Loucy (cell line): ENCODE data around the gene KRTAP12-4.

ENCODE experiments used
- H2AFZ ChIP-seq: fragments of 200-600 bp; sonication (generic); 2 replicates; pipeline ENCODE4 v1.6.0; 2016; ENCODE audit warnings: antibody characterized with exemption, mild to moderate bottlenecking, low read length, moderate library complexity
- H3F3A ChIP-seq: fragments of 200-600 bp; 2 replicates; pipeline ENCODE4 v1.6.0; 2016; ENCODE audit warnings: antibody characterized with exemption, low read depth, mild to moderate bottlenecking
- H3K27me3 ChIP-seq: fragments of 200-600 bp; sonication (generic); 2 replicates; pipeline ENCODE4 v1.6.1; 2014; ENCODE audit warnings: low read length, mild to moderate bottlenecking; ENCODE audit not compliant: insufficient read depth, poor library complexity, severe bottlenecking
- H3K36me3 ChIP-seq: fragments of 200-600 bp; sonication (generic); 2 replicates; pipeline ENCODE4 v1.6.1; 2016; ENCODE audit warnings: low read length; ENCODE audit not compliant: insufficient read depth
- H3K4me1 ChIP-seq: fragments of 200-600 bp; sonication (generic); 2 replicates; pipeline ENCODE4 v1.5.1; 2014; ENCODE audit warnings: low read length, mild to moderate bottlenecking; ENCODE audit not compliant: insufficient read depth, poor library complexity, severe bottlenecking
- H3K4me2 ChIP-seq: fragments of 200-600 bp; sonication (generic); 2 replicates; pipeline ENCODE4 v1.6.0; 2014; ENCODE audit warnings: antibody characterized with exemption, low read length, low read depth, mild to moderate bottlenecking; ENCODE audit not compliant: poor library complexity, severe bottlenecking
- H3K4me3 ChIP-seq: fragments of 200-600 bp; sonication (generic); 2 replicates; pipeline ENCODE4 v1.5.1; 2014; ENCODE audit warnings: low read length, mild to moderate bottlenecking, mixed read lengths; ENCODE audit not compliant: poor library complexity, severe bottlenecking
- H3K79me2 ChIP-seq: fragments of 200-600 bp; sonication (generic); 2 replicates; pipeline ENCODE4 v1.6.1; 2014; ENCODE audit warnings: low read length; ENCODE audit not compliant: insufficient read depth
- H3K9ac ChIP-seq: fragments of 200-600 bp; sonication (generic); 2 replicates; pipeline ENCODE4 v1.6.0; 2014; ENCODE audit warnings: mild to moderate bottlenecking, low read depth, low read length, moderate library complexity; ENCODE audit not compliant: poor library complexity, severe bottlenecking
- H3K9me2 ChIP-seq: fragments of 200-600 bp; sonication (generic); replicated peaks from 2 replicates; pipeline ENCODE4 v1.6.1; 2016; ENCODE audit warnings: low read depth, low read length, mixed read lengths
- H3K9me3 ChIP-seq: fragments of 200-600 bp; sonication (generic); 2 replicates; pipeline ENCODE4 v1.6.1; 2014; ENCODE audit warnings: mild to moderate bottlenecking, antibody characterized with exemption, low read length, low read depth; ENCODE audit not compliant: insufficient read depth
- H4K20me1 ChIP-seq: fragments of 200-600 bp; sonication (generic); 2 replicates; pipeline ENCODE4 v1.6.0; 2014; ENCODE audit warnings: antibody characterized with exemption, low read length, mild to moderate bottlenecking; ENCODE audit not compliant: insufficient read depth, poor library complexity, severe bottlenecking
- EZH2phosphoT487 ChIP-seq: fragments of 200-600 bp; IDR thresholded peaks from 2 replicates; pipeline ENCODE4 v1.6.1; 2018; ENCODE audit warnings: antibody characterized with exemption, mild to moderate bottlenecking, moderate library complexity, borderline replicate concordance
- TF ChIP-seq, protein P1 (sequence below): fragments of 200-600 bp; sonication (generic); conservative IDR thresholded peaks from 2 replicates; pipeline ENCODE4 v1.5.1; 2014; ENCODE audit warnings: mild to moderate bottlenecking, antibody characterized with exemption, low read length

KRTAP12-4 gene

GRCh38 chr21:44671911-44672310 lies 17.5 kb upstream of the KRTAP12-4 start:
- Histone ChIP-seq H3K27me3 (no peaks in the 10 kb centered on the region), H4K20me1 (no peaks in the 10 kb centered on the region), H3K4me1 (no peaks in the 10 kb centered on the region)

GRCh38 chr21:44670642-44671432 lies 16.4 kb upstream of the KRTAP12-4 start:
- Histone ChIP-seq H3K4me2 (no peak overlapping the region), H3K79me2 (no peaks in the 10 kb centered on the region), H3K4me1 (no peaks in the 10 kb centered on the region), H3K9ac (no peak overlapping the region), H3K9me2 (no peaks in the 10 kb centered on the region), H3K27me3 (no peaks in the 10 kb centered on the region), H3K36me3 (no peaks in the 10 kb centered on the region), H3K9me3 (peaks cover 6% of the 10 kb centered on the region; the same call in 1 of the 2 replicates), H3K4me3 (no peak overlapping the region), H2AFZ (no peak overlapping the region), H3F3A (no peaks in the 10 kb centered on the region), H4K20me1 (no peaks in the 10 kb centered on the region)
- TF ChIP-seq, protein P1, sequence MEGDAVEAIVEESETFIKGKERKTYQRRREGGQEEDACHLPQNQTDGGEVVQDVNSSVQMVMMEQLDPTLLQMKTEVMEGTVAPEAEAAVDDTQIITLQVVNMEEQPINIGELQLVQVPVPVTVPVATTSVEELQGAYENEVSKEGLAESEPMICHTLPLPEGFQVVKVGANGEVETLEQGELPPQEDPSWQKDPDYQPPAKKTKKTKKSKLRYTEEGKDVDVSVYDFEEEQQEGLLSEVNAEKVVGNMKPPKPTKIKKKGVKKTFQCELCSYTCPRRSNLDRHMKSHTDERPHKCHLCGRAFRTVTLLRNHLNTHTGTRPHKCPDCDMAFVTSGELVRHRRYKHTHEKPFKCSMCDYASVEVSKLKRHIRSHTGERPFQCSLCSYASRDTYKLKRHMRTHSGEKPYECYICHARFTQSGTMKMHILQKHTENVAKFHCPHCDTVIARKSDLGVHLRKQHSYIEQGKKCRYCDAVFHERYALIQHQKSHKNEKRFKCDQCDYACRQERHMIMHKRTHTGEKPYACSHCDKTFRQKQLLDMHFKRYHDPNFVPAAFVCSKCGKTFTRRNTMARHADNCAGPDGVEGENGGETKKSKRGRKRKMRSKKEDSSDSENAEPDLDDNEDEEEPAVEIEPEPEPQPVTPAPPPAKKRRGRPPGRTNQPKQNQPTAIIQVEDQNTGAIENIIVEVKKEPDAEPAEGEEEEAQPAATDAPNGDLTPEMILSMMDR, result no peak
- TF ChIP-seq EZH2phosphoT487, result no peak

More at GRCh38 chr21:44671911-44672310, 17.5 kb upstream of the KRTAP12-4 start:
- Histone ChIP-seq H3K9ac (no peak overlapping the region), H3K9me3 (peaks cover 6% of the 10 kb centered on the region; the same call in 1 of the 2 replicates), H3K79me2 (no peaks in the 10 kb centered on the region), H3K36me3 (no peaks in the 10 kb centered on the region), H3F3A (no peaks in the 10 kb centered on the region), H3K4me2 (no peak overlapping the region), H3K4me3 (no peak overlapping the region), H2AFZ (no peak overlapping the region), H3K9me2 (no peaks in the 10 kb centered on the region)
- no peak for TF ChIP-seq EZH2phosphoT487
- TF ChIP-seq, protein P1, result no peak

DNA sequence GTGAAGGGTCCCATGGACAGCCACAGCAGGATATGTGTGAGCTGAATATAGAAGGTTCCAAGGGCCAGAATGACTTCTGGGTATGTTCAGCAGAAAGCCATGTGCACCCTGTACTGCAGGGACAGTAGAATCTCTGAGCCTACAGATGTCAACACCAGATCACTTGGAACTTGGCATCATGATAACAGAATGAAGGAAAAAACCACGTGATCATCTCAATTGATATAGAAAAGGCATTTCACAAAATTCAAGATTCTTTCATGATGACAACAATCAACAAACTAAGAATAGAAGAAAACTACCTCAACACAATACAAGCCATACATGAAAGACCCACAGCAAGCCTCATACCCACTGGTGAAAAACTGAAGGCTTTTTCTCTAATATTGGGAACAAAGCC lies 13.2 kb upstream of the KRTAP12-4 start:
- Histone ChIP-seq H3K4me3 (no peak overlapping the region), H3K27me3 (no peaks in the 10 kb centered on the region), H3K4me1 (no peaks in the 10 kb centered on the region), H3K4me2 (no peak overlapping the region), H3K36me3 (no peaks in the 10 kb centered on the region), H3F3A (no peaks in the 10 kb centered on the region), H3K9ac (no peak overlapping the region), H3K9me3 (peaks cover 9% of the 10 kb centered on the region; the same call in 1 of the 2 replicates), H4K20me1 (no peaks in the 10 kb centered on the region), H3K79me2 (no peaks in the 10 kb centered on the region), H3K9me2 (no peaks in the 10 kb centered on the region), H2AFZ (no peak overlapping the region)
- TF ChIP-seq, protein P1, result no peak
- TF ChIP-seq EZH2phosphoT487, result no peak
